Measurements from ENCODE around the gene ACTL9.

Gene ACTL9

GRCh38 chr19:8678244-8678807 is 20.3 kb downstream of the ACTL9 start:
- no peak for TF ChIP-seq CTCF (IDR thresholded peaks at IDR 0.05; ENCODE audit: extremely low read depth, insufficient read depth, missing control alignments)
- in situ Hi-C loops (cut with MboI; ENCODE audit: low pct_unique_long_range_greater_than_20kb, low sequenced_read_pairs, unreplicated experiment), result no loop called here
- no peak for DNase-seq (ENCODE audit: low spot score)

GRCh38 chr19:8675066-8675465 is 23.5 kb downstream of the ACTL9 start:
- no peak for TF ChIP-seq CTCF (IDR thresholded peaks at IDR 0.05; ENCODE audit: extremely low read depth, insufficient read depth, missing control alignments)
- in situ Hi-C loops (cut with MboI; ENCODE audit: low pct_unique_long_range_greater_than_20kb, low sequenced_read_pairs, unreplicated experiment), result no loop called here
- no peak for DNase-seq (ENCODE audit: low spot score)

- no peak for TF ChIP-seq CTCF (IDR thresholded peaks at IDR 0.05; ENCODE audit: extremely low read depth, insufficient read depth, missing control alignments)
- in situ Hi-C loops (cut with MboI; ENCODE audit: low pct_unique_long_range_greater_than_20kb, low sequenced_read_pairs, unreplicated experiment), result no loop called here
- no peak for DNase-seq (ENCODE audit: low spot score)
Observed at GRCh38 chr19:8673276-8673891, 25.2 kb downstream of the ACTL9 start.

GRCh38 chr19:8666814-8667405 is 31.7 kb downstream of the ACTL9 start:
- TF ChIP-seq CTCF (IDR thresholded peaks at IDR 0.05; ENCODE audit: extremely low read depth, insufficient read depth, missing control alignments), result no peak
- no peak for DNase-seq (ENCODE audit: low spot score)
- in situ Hi-C loops (cut with MboI; ENCODE audit: low pct_unique_long_range_greater_than_20kb, low sequenced_read_pairs, unreplicated experiment), result no loop called here

GRCh38 chr19:8665468-8666213 is 33.0 kb downstream of the ACTL9 start:
- in situ Hi-C loops (cut with MboI; ENCODE audit: low pct_unique_long_range_greater_than_20kb, low sequenced_read_pairs, unreplicated experiment), result no loop called here
- TF ChIP-seq CTCF (IDR thresholded peaks at IDR 0.05; ENCODE audit: extremely low read depth, insufficient read depth, missing control alignments), result no peak
- DNase-seq (ENCODE audit: low spot score), result no peak

DNA sequence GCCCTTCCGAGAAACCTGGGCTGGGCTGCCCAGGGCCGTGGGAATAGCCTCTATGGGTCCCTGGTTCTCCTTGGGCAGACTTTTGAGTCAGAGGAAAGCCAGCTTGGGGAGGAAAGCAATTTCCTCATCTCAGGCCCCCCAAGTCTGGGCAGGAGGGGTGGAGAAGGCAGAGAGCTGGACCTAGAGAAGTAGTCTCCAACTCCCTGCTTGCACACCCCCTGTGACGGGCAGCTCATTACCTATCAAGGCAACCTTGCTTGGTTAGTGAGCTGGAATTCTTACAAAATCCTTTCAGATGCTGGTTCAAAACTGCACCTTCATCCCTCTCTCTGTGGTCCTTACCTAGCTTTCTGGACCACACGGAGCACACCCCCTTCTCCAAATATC is 33.9 kb downstream of the ACTL9 start:
- no peak for DNase-seq (ENCODE audit: low spot score)
- in situ Hi-C loops (cut with MboI; ENCODE audit: low pct_unique_long_range_greater_than_20kb, low sequenced_read_pairs, unreplicated experiment), result no loop called here
- TF ChIP-seq CTCF (IDR thresholded peaks at IDR 0.05; ENCODE audit: extremely low read depth, insufficient read depth, missing control alignments), result no peak

Measured in GM13977 (cell line).